Measurements from ENCODE around the gene MFSD2B. TPM values are rescaled to one million over a fixed set of nuclear protein-coding genes. Genes with fewer than 3 reads are reported as not detected.

The MFSD2B gene
- total RNA-seq, 1 experiment from 2014 or later = not detected

Small RNAs within 50 kb of the gene (small RNA-seq; reads per million reads assigned to genes)
- gene RN7SL610P = 0 reads per million in 2 experiments
- 0 reads per million in 2 experiments for gene RNU6-370P

Other genes starting within 250 kb of the MFSD2B start
- 7.9 and 8.9 TPM in 2 replicates for gene ATAD2B, start 83.0 kb upstream of the MFSD2B start, total RNA-seq (2014; rRNA removed; shearing (Covaris generic))
- 37.7 and 39.4 TPM in 2 replicates for gene UBXN2A, start 69.6 kb upstream of the MFSD2B start, total RNA-seq (2014; rRNA removed; shearing (Covaris generic))
- gene WDCP, start 37.3 kb downstream of the MFSD2B start, total RNA-seq (2014; rRNA removed; shearing (Covaris generic)) = 22.6 and 23.3 TPM in 2 replicates
- gene FKBP1B, start 39.7 kb downstream of the MFSD2B start, total RNA-seq (2014; rRNA removed; shearing (Covaris generic)) = 10.0 and 11.7 TPM in 2 replicates
- 471 and 487 TPM in 2 replicates for gene SF3B6, start 66.2 kb downstream of the MFSD2B start, total RNA-seq (2014; rRNA removed; shearing (Covaris generic))
- gene TP53I3, start 74.7 kb downstream of the MFSD2B start, total RNA-seq (2014; rRNA removed; shearing (Covaris generic)) = 16.6 and 20.9 TPM in 2 replicates
- 1.6 and 2.3 TPM in 2 replicates for gene PFN4, start 113.2 kb downstream of the MFSD2B start, total RNA-seq (2014; rRNA removed; shearing (Covaris generic))
- 2.9 and 4.0 TPM in 2 replicates for gene FAM228B, start 113.4 kb downstream of the MFSD2B start, total RNA-seq (2014; rRNA removed; shearing (Covaris generic))
- not detected in 2 replicates for gene FAM228A, start 165.0 kb downstream of the MFSD2B start, total RNA-seq (2014; rRNA removed; shearing (Covaris generic))

Measured in SK-MEL-5 (cell line).